Sigmoid colon (tissue), 7 donors: ENCODE results near the gene KCNIP4. TPM values are rescaled to one million over a fixed set of nuclear protein-coding genes. Genes with fewer than 3 reads are reported as not detected.

ENCODE experiments used
- DNase-seq: peaks from one replicate; pipeline ENCODE4 v3.0.0-alpha.2; 2019
- H3K27ac ChIP-seq, 4 donors: fragments of 200-600 bp; sonication (generic); one replicate each; pipeline ENCODE4 v1.5.1; 2016 to 2019; ENCODE audit warnings: mild to moderate bottlenecking in 1 of 4
- H3K27me3 ChIP-seq, 3 donors: fragments of 200-600 bp; sonication (generic); one replicate each; pipeline ENCODE4 v1.5.1; 2019; ENCODE audit warnings: mild to moderate bottlenecking in 1 of 3
- H3K36me3 ChIP-seq, 4 donors: fragments of 200-600 bp; sonication (generic); one replicate each; pipeline ENCODE4 v1.5.1; 2016 to 2019
- H3K4me1 ChIP-seq, 4 donors: fragments of 200-600 bp; sonication (generic); one replicate each; pipeline ENCODE4 v1.5.1; 2017 to 2019
- H3K4me3 ChIP-seq, 4 donors: fragments of 200-600 bp; sonication (generic); one replicate each; pipeline ENCODE4 v1.5.1; 2017 to 2019; ENCODE audit warnings: mild to moderate bottlenecking in 2 of 4, moderate library complexity in 1 of 4
- H3K9me3 ChIP-seq, 4 donors: fragments of 200-600 bp in 3 of 4; sonication (generic) in 3 of 4; one replicate each; pipeline versions ENCODE4 v1.5.1 to v1.6.1; 2013 to 2019
- EP300 ChIP-seq, 4 donors: sonication (generic); formaldehyde crosslinking; IDR thresholded peaks; one replicate each; pipeline ENCODE4 v1.6.1; 2017; ENCODE audit warnings: antibody characterized with exemption in 4 of 4
- POLR2A ChIP-seq, 2 donors: fragments of 450-650 bp; IDR thresholded peaks; one replicate each; pipeline ENCODE4 v1.6.1; 2016; ENCODE audit warnings: antibody characterized with exemption in 2 of 2, mild to moderate bottlenecking in 2 of 2, moderate library complexity in 2 of 2
- POLR2AphosphoS5 ChIP-seq, 4 donors: sonication (generic); formaldehyde crosslinking; IDR thresholded peaks; one replicate each; pipeline ENCODE4 v1.6.1; 2017; ENCODE audit warnings: antibody characterized with exemption in 4 of 4
- WGBS, 2 donors: extraction: QIAGEN DNeasy Blood & Tissue Kit; methylation state at CpG; one replicate each; pipeline ENCODE4 v1.1.7; 2013; 5-methylcytosine and 5-hydroxymethylcytosine counted together
- intact Hi-C: fragments of 100-400 bp; cut with DNase I; formaldehyde crosslinking; loops from one replicate; pipeline ENCODE4 v1.15.1; 2023
- polyA plus RNA-seq, 3 donors: library from polyadenylated mRNA; stranded (reverse); fragments of 200-250 nt; gene quantifications; one replicate each; pipeline ENCODE4 v1.2.3, GENCODE V29; 2013
- total RNA-seq, 4 donors: library from RNA; depleted of rRNA; stranded (reverse); fragments of >200 nt; gene quantifications; one replicate each; pipeline ENCODE4 v1.1.0, GENCODE V29; 2016
- TF ChIP-seq, protein P1 (sequence below), 4 experiments: fragments of 450-650 bp in 3 of 4; fragments of 200-600 bp in 1 of 4; IDR thresholded peaks; one replicate each; pipeline ENCODE4 v1.5.1; 2016 to 2019; ENCODE audit warnings: antibody characterized with exemption in 4 of 4, mild to moderate bottlenecking in 3 of 4, moderate library complexity in 2 of 4
- donor health status: healthy with polysubstance abuse.
- donor health status: Bipolar disorder and iron deficiency.
- donor health status: healthy.

KCNIP4 gene
- total and polyA plus RNA-seq, 7 donors = 0.60 to 28.5 (median 14.0) TPM; not detected in 1

DNA sequence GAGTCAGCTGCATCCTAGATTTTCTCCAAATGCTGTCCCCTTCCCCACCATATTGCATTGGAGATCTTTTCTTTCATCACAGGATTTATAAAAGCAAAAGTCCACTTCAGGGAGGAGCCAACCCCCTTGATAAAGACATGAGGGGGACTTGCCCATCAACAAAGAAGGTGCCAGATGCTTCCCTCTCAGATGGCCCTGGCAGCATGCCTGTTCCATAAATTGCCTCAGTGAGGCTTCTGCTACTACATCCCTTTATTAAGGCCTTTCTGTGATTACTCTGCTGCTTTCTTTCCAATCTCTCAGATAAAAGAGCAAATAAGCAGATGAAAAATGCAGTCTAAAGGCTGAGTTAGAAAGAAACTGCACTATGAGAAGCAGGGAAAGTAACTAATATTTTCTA, 736.7 kb downstream of the KCNIP4 start:
- no peaks in the 10 kb centered on the region for H3K36me3 ChIP-seq
- H3K27me3 ChIP-seq = no peaks in the 10 kb centered on the region
- no peak overlapping the region for H3K4me3 ChIP-seq
- no peak overlapping the region for H3K27ac ChIP-seq
- TF ChIP-seq, protein P1, sequence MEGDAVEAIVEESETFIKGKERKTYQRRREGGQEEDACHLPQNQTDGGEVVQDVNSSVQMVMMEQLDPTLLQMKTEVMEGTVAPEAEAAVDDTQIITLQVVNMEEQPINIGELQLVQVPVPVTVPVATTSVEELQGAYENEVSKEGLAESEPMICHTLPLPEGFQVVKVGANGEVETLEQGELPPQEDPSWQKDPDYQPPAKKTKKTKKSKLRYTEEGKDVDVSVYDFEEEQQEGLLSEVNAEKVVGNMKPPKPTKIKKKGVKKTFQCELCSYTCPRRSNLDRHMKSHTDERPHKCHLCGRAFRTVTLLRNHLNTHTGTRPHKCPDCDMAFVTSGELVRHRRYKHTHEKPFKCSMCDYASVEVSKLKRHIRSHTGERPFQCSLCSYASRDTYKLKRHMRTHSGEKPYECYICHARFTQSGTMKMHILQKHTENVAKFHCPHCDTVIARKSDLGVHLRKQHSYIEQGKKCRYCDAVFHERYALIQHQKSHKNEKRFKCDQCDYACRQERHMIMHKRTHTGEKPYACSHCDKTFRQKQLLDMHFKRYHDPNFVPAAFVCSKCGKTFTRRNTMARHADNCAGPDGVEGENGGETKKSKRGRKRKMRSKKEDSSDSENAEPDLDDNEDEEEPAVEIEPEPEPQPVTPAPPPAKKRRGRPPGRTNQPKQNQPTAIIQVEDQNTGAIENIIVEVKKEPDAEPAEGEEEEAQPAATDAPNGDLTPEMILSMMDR (IDR thresholded peaks at IDR 0.05) = no peak
- H3K9me3 ChIP-seq = no peaks in the 10 kb centered on the region
- DNase-seq = no peak
- intact Hi-C loops = no loop called here
- no peaks in the 10 kb centered on the region for H3K4me1 ChIP-seq

- no peak overlapping the region for H3K4me3 ChIP-seq
- no peaks in the 10 kb centered on the region for H3K4me1 ChIP-seq
- TF ChIP-seq POLR2AphosphoS5 (IDR thresholded peaks at IDR 0.05) (no peak), POLR2A (IDR thresholded peaks at IDR 0.05) (no peak), EP300 (IDR thresholded peaks at IDR 0.05) (no peak)
- TF ChIP-seq, protein P1 (IDR thresholded peaks at IDR 0.05) = no peak
- no peaks in the 10 kb centered on the region for H3K36me3 ChIP-seq
- intact Hi-C loops = no loop called here
- H3K27ac ChIP-seq = no peak overlapping the region
- H3K9me3 ChIP-seq = no peaks in the 10 kb centered on the region
- H3K27me3 ChIP-seq = no peaks in the 10 kb centered on the region
- no peak for DNase-seq
- WGBS, 2 donors = 12 to 18% methylated on average over 2 of the region's 2 CpGs
Measured at GRCh38 chr4:21209860-21210259, 738.7 kb downstream of the KCNIP4 start.

- Histone ChIP-seq H3K27me3 (no peaks in the 10 kb centered on the region), H3K4me1 (no peaks in the 10 kb centered on the region), H3K27ac (no peak overlapping the region), H3K9me3 (no peaks in the 10 kb centered on the region), H3K4me3 (no peak overlapping the region), H3K36me3 (no peaks in the 10 kb centered on the region)
- no peak for DNase-seq
- TF ChIP-seq POLR2AphosphoS5 (IDR thresholded peaks at IDR 0.05) = no peak
- TF ChIP-seq, protein P1 (IDR thresholded peaks at IDR 0.05) = no peak
- TF ChIP-seq POLR2A (IDR thresholded peaks at IDR 0.05) = no peak
- TF ChIP-seq EP300 (IDR thresholded peaks at IDR 0.05) = no peak
- 22 to 36% methylated on average over 6 of the region's 6 CpGs for WGBS, 2 donors
- intact Hi-C loops = no loop called here
Measured at GRCh38 chr4:21205821-21206531, 742.6 kb downstream of the KCNIP4 start.

- intact Hi-C loops = no loop called here
- no peak for TF ChIP-seq POLR2AphosphoS5 (IDR thresholded peaks at IDR 0.05)
- TF ChIP-seq EP300 (IDR thresholded peaks at IDR 0.05) = no peak
- TF ChIP-seq, protein P1 (IDR thresholded peaks at IDR 0.05) = no peak
- TF ChIP-seq POLR2A (IDR thresholded peaks at IDR 0.05) = no peak
- Histone ChIP-seq H3K9me3 (peaks cover 0 to 1% (median 0%) of the 10 kb centered on the region in 4 donors), H3K4me3 (no peak overlapping the region), H3K36me3 (no peaks in the 10 kb centered on the region), H3K27ac (no peak overlapping the region), H3K27me3 (no peaks in the 10 kb centered on the region), H3K4me1 (no peaks in the 10 kb centered on the region)
- WGBS, 2 donors = 83 to 94% methylated on average over 1 of the region's 1 CpG
- no peak for DNase-seq
Measured at GRCh38 chr4:21203416-21203815, 745.2 kb downstream of the KCNIP4 start.

DNA sequence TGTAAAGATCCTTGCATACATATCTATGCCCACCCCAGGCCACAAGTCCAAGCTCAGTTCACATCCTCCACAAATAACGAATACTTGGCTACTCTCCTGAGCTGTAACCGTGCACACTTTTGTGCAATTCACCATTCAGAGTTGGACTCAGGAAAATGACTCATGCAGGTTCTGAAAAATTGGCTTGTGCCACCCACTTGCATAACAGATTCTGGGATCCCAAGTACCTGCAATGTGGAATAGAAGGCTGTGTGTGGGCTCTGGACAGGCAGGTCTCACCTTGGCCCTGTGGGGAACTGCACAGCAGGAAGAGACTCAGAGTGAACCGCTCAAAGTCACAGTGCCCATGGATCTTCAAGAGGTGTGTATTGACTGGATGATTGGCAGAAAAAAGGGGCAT, 745.6 kb downstream of the KCNIP4 start:
- H3K9me3 ChIP-seq = peaks cover 0 to 6% (median 0%) of the 10 kb centered on the region in 4 donors
- no peak overlapping the region for H3K4me3 ChIP-seq
- no peaks in the 10 kb centered on the region for H3K27me3 ChIP-seq
- intact Hi-C loops = no loop called here
- H3K27ac ChIP-seq = no peak overlapping the region
- H3K4me1 ChIP-seq = no peaks in the 10 kb centered on the region
- DNase-seq = no peak
- TF ChIP-seq, protein P1 (IDR thresholded peaks at IDR 0.05) = no peak
- TF ChIP-seq POLR2AphosphoS5 (IDR thresholded peaks at IDR 0.05) = no peak
- no peak for TF ChIP-seq EP300 (IDR thresholded peaks at IDR 0.05)
- no peak for TF ChIP-seq POLR2A (IDR thresholded peaks at IDR 0.05)
- 89% methylated on average over 3 of the region's 3 CpGs for WGBS, 2 donors
- H3K36me3 ChIP-seq = no peaks in the 10 kb centered on the region
